ENCODE measurements around the gene POM121.
"Not testable (repeated sequence)": the region's sequence is repeated elsewhere in the genome, so short reads cannot be mapped to it uniquely, and the experiment has no call there.

POM121 gene

GRCh38 chr7:72950432-72950831, 25.5 kb downstream of the POM121 start:
- DNase-seq, result not testable (repeated sequence)

- not testable (repeated sequence) for DNase-seq
Observed at GRCh38 chr7:72953901-72954562, 29.1 kb downstream of the POM121 start.

- not testable (repeated sequence) for DNase-seq
Observed at GRCh38 chr7:72954563-72955198, 29.8 kb downstream of the POM121 start.

- not testable (repeated sequence) for DNase-seq
Observed at GRCh38 chr7:72960029-72960428, 35.1 kb downstream of the POM121 start.

- DNase-seq, result not testable (repeated sequence)
Observed at GRCh38 chr7:72960626-72961345, 35.9 kb downstream of the POM121 start.

GRCh38 chr7:72961346-72961650, 36.4 kb downstream of the POM121 start:
- DNase-seq, result not testable (repeated sequence)

GRCh38 chr7:72963056-72963455, 38.2 kb downstream of the POM121 start:
- not testable (repeated sequence) for DNase-seq

- not testable (repeated sequence) for DNase-seq
Observed at GRCh38 chr7:72965186-72965975, 40.5 kb downstream of the POM121 start.

- DNase-seq, result not testable (repeated sequence)
Observed at GRCh38 chr7:72966892-72967291, 42.0 kb downstream of the POM121 start.

GRCh38 chr7:72968980-72969516, 44.2 kb downstream of the POM121 start, which contains the start of gene TRIM74:
Gene TRIM74 (minus strand): TSS chr7:72969466. CDS start chr7:72966157, 3,309 bp downstream.
- not testable (repeated sequence) for DNase-seq

GRCh38 chr7:72969688-72970087, 44.8 kb downstream of the POM121 start:
- DNase-seq, result not testable (repeated sequence)

GRCh38 chr7:72971505-72971904, 46.6 kb downstream of the POM121 start:
- not testable (repeated sequence) for DNase-seq

GRCh38 chr7:72974781-72975180, 49.9 kb downstream of the POM121 start:
- DNase-seq, result not testable (repeated sequence)

- DNase-seq, result not testable (repeated sequence)
Observed at GRCh38 chr7:72975656-72976286, 50.9 kb downstream of the POM121 start.

- not testable (repeated sequence) for DNase-seq
Observed at GRCh38 chr7:72976434-72976833, 51.5 kb downstream of the POM121 start.

GRCh38 chr7:72980382-72980781, 55.5 kb downstream of the POM121 start:
- DNase-seq, result not testable (repeated sequence)

- not testable (repeated sequence) for DNase-seq
Observed at GRCh38 chr7:72982084-72982483, 57.2 kb downstream of the POM121 start.

- not testable (repeated sequence) for DNase-seq
Observed at GRCh38 chr7:72990146-72990913, 65.4 kb downstream of the POM121 start.

GRCh38 chr7:72995484-72995883, 70.6 kb downstream of the POM121 start:
- not testable (repeated sequence) for DNase-seq

- not testable (repeated sequence) for DNase-seq
Observed at GRCh38 chr7:72997447-72997846, 72.6 kb downstream of the POM121 start.

- not testable (repeated sequence) for DNase-seq
Observed at GRCh38 chr7:72997887-72998468, 73.1 kb downstream of the POM121 start.

Data from CD4-positive, alpha-beta T cell treated with Interleukin-10 for 1 hour (primary cell).